ENCODE data around the gene TMEM174.

DNA sequence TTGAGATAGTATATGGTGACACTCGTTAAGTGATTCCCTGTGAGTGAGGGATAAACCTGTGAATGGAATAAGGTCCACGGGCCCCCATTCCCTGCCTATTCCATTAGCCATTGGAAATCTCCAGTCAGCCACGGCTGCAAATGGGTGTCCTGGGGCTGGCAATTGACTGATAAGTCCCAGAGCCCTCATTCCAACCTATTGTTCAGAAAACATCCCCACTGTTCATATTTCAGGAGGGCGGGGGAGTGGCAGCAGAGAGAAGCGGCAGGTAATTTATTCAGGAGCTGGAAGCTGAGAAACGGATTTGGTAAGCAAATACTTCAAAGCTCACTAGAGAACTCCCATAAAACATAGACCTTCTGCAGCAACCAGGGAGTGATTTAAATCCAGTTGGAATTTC, 42.0 kb downstream of the TMEM174 start:
- TF ChIP-seq SUZ12 (IDR thresholded peaks at IDR 0.05; ENCODE audit: extremely low read depth, insufficient read depth, insufficient read length) (no peak), YY1 (IDR thresholded peaks at IDR 0.05; ENCODE audit: insufficient read depth, insufficient read length) (no peak), ZNF274 (IDR thresholded peaks at IDR 0.05; ENCODE audit: low read depth, low read length) (no peak)
